Suprapubic skin (tissue), 3 donors: ENCODE measurements around the gene CFL2.

Experiments
- POLR2A ChIP-seq, 2 donors: fragments of 450-650 bp; IDR thresholded peaks; one replicate each; pipeline ENCODE4 v1.6.1; 2017; ENCODE audit warnings: antibody characterized with exemption in 2 of 2, mild to moderate bottlenecking in 2 of 2, moderate library complexity in 2 of 2
- TF ChIP-seq, protein P1 (sequence below), 2 donors: fragments of 200-600 bp in 1 of 2; fragments of 450-650 bp in 1 of 2; sonication (generic) in 1 of 2; IDR thresholded peaks; one replicate each; pipeline ENCODE4 v1.5.1; 2016 to 2019; ENCODE audit warnings: antibody characterized with exemption in 2 of 2, mild to moderate bottlenecking in 1 of 2, moderate library complexity in 1 of 2

DNA sequence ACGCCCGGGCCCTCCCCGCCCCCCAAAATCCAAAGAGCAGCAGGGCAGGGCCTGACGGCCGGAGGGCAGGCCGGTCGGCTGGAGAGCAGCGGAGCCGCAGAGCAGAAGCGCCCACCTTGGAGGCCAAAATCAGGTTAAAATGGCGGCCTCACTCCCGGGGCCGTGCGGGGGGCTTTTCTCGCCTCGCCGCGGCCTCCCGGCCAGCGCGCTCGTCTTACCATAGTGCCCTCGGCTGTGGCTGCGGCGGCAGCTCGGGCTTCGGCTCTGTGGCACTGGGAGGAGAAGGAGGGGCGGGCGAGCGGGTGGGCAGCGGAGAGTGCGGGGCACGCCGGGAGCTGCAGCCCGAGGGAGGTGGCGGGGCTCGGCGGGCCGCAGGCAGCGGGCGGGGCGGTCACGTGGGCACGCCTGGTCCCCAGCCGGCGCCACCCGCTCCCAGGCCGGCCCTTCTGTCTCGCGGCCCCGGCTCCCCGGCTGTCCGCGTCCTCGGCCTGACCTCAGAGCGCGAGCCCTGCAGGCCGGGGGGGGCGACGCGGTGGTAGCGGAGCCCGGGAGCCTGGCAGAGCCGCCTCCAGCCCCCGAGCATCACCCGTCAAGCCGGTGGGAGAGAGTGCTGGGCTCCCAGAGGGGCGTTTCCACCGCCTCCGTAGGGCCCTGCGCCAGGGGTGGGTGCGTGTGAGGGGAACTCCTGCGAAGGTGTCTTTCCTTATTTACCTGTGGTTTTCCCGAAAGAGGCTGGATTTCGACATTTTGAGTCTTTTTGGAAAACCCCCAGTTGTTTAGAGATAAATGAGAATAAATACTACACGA is at the start of gene CFL2:
- TF ChIP-seq, protein P1, sequence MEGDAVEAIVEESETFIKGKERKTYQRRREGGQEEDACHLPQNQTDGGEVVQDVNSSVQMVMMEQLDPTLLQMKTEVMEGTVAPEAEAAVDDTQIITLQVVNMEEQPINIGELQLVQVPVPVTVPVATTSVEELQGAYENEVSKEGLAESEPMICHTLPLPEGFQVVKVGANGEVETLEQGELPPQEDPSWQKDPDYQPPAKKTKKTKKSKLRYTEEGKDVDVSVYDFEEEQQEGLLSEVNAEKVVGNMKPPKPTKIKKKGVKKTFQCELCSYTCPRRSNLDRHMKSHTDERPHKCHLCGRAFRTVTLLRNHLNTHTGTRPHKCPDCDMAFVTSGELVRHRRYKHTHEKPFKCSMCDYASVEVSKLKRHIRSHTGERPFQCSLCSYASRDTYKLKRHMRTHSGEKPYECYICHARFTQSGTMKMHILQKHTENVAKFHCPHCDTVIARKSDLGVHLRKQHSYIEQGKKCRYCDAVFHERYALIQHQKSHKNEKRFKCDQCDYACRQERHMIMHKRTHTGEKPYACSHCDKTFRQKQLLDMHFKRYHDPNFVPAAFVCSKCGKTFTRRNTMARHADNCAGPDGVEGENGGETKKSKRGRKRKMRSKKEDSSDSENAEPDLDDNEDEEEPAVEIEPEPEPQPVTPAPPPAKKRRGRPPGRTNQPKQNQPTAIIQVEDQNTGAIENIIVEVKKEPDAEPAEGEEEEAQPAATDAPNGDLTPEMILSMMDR (IDR thresholded peaks at IDR 0.05) = no peak
- peak; percentile 26 to 45 for TF ChIP-seq POLR2A (IDR thresholded peaks at IDR 0.05)
